CD4-positive, alpha-beta T cell (primary cell): ENCODE measurements around the gene OTOP2. TPM values are rescaled to one million over a fixed set of nuclear protein-coding genes. Genes with fewer than 3 reads are reported as not detected.

ENCODE experiments used
- ATAC-seq: fragments of 200-7000 bp; cut with Tn5 transposase; one replicate; pipeline ENCODE4 v1.10.0; 2022; ENCODE audit warnings: mild to moderate bottlenecking; ENCODE audit not compliant: poor library complexity
- CTCF ChIA-PET: fragments of 350-600 bp; sonication (Branson Sonifier 250); formaldehyde crosslinking; loops from one replicate; lab custom pipeline; 2021; ENCODE audit warnings: antibody characterized with exemption, inconsistent platforms; lab: Charles Lee
- POLR2A ChIA-PET: fragments of 350-600 bp; sonication (Branson Sonifier 250); formaldehyde crosslinking; loops from one replicate; lab custom pipeline; 2021; ENCODE audit warnings: antibody characterized with exemption, inconsistent platforms; lab: Charles Lee
- DNase-seq, 14 experiments: peaks; one replicate each; pipeline ENCODE4 v3.0.0-alpha.2; 2013 to 2020; ENCODE audit warnings: mixed read lengths in 2 of 14
- H3K27ac ChIP-seq, 2 donors: one replicate each; pipeline versions ENCODE4 v1.5.1 to v1.7.0; 2013; ENCODE audit warnings: low read length in 2 of 2, low read depth in 1 of 2, mild to moderate bottlenecking in 1 of 2
- H3K27me3 ChIP-seq, 2 experiments: 1 replicate in 1 of 2; 2 replicates in 1 of 2; pipeline versions ENCODE4 v1.6.1 to v1.7.0; 2013; ENCODE audit warnings: low read length in 2 of 2, control low read depth in 1 of 2, mild to moderate bottlenecking in 1 of 2, moderate library complexity in 1 of 2; ENCODE audit not compliant: insufficient read depth in 2 of 2, control insufficient read depth in 1 of 2
- H3K36me3 ChIP-seq: one replicate; pipeline ENCODE4 v1.6.1; 2013; ENCODE audit warnings: low read length, control low read depth; ENCODE audit not compliant: insufficient read depth
- H3K4me1 ChIP-seq: one replicate; pipeline ENCODE4 v1.6.1; 2013; ENCODE audit warnings: low read length, control low read depth; ENCODE audit not compliant: insufficient read depth
- H3K4me3 ChIP-seq: one replicate; pipeline ENCODE4 v1.5.1; 2013; ENCODE audit warnings: mild to moderate bottlenecking, low read length, moderate library complexity
- H3K9me3 ChIP-seq, 2 experiments: 1 replicate in 1 of 2; 2 replicates in 1 of 2; pipeline versions ENCODE4 v1.6.1 to v1.7.0; 2013; ENCODE audit warnings: low read length in 2 of 2, mild to moderate bottlenecking in 2 of 2, control low read depth in 1 of 2, moderate library complexity in 1 of 2; ENCODE audit not compliant: control insufficient read depth in 1 of 2, insufficient read depth in 1 of 2
- H3K27ac Mint-ChIP-seq: one replicate; pipeline ENCODE4 v1.8.0; 2020; ENCODE audit warnings: mixed read lengths
- H3K27me3 Mint-ChIP-seq: one replicate; pipeline ENCODE4 v1.8.0; 2021; ENCODE audit warnings: mixed read lengths
- H3K36me3 Mint-ChIP-seq: one replicate; pipeline ENCODE4 v1.8.0; 2021; ENCODE audit warnings: low read depth, mixed read lengths
- H3K4me1 Mint-ChIP-seq: one replicate; pipeline ENCODE4 v1.8.0; 2021; ENCODE audit warnings: low read depth, mixed read lengths
- H3K4me3 Mint-ChIP-seq: one replicate; pipeline ENCODE4 v1.8.0; 2020; ENCODE audit warnings: mild to moderate bottlenecking, mixed read lengths
- H3K9me3 Mint-ChIP-seq: one replicate; pipeline ENCODE4 v1.8.0; 2020; ENCODE audit warnings: mixed read lengths
- intact Hi-C, 2 experiments: fragments of 100-400 bp; cut with DNase I in 1 of 2; cut with micrococcal nuclease in 1 of 2; formaldehyde crosslinking; loops; one replicate each; pipeline versions ENCODE4 v1.15.1 to v1.9.0; 2023 to 2025; cut with DNase I, micrococcal nuclease
- total RNA-seq, 174 experiments: library from RNA in 2 of 174; stranded (reverse) in 2 of 174; gene quantifications; one replicate each; pipeline ENCODE4 v1.2.3 and lab custom pipeline; 2021 to 2026
- TF ChIP-seq, protein P1 (sequence below): fragments of 200-600 bp; IDR thresholded peaks from one replicate; pipeline ENCODE4 v1.8.0; 2022; ENCODE audit warnings: antibody characterized with exemption, mild to moderate bottlenecking

The OTOP2 gene
- total RNA-seq, 2 experiments from 2014 or later, result not detected

DNA sequence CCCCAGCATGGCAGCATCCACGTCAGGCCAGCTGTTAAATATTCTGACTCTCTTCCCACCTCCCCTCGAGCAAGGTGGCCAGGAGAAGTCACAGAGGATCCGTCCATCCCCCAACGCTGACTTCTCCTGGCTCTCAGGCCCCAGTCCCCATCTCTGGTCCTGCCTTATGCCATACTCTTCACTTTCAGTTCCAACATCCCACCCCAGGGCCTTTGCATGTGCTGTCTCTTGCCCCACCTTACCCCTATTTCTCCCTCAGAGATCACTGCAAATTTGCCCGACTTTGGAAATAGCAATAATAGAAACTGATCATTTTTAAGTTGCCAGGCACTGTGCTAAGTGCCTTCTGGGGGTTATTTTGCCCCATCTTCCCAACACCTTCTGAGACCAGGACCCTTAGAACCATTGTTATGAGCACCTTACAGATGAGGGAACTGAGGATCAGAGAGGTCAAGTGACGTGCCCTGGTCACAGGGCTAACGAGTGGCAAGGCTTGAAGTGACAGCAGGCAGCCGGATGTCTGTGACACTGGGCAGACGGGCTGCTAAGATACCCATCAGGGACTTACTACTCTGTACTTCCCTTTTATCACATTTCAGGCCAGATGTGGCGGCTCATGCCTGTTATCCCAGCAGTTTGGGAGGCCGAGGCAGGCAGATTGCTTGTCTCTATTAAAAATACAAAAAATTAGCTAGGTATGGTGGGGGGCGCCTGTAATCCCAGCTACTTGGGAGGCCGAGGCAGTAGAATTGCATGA, 30.8 kb downstream of the OTOP2 start:
- no peaks in the 10 kb centered on the region for H3K36me3 ChIP-seq
- ATAC-seq, result no peak
- ChIA-PET POLR2A (no interaction called here), CTCF (no interaction called here)
- H3K4me1 ChIP-seq, result peaks cover 5% of the 10 kb centered on the region
- DNase-seq, result no peak
- Mint-ChIP-seq H3K9me3 (no peaks in the 10 kb centered on the region), H3K4me1 (no peaks in the 10 kb centered on the region), H3K27ac (no peak overlapping the region), H3K27me3 (no peaks in the 10 kb centered on the region), H3K4me3 (no peak overlapping the region), H3K36me3 (no peaks in the 10 kb centered on the region)
- H3K9me3 ChIP-seq, result peaks cover 0 to 3% of the 10 kb centered on the region in 2 experiments
- intact Hi-C loops, result loop anchor here in 1 of 2 experiments (5.0 to 10.0 kb wide), 2 partner anchors 160 to 298 kb away; no protein-coding TSS in a partner anchor
- no peak overlapping the region for H3K27ac ChIP-seq
- H3K27me3 ChIP-seq, result no peaks in the 10 kb centered on the region
- TF ChIP-seq, protein P1, sequence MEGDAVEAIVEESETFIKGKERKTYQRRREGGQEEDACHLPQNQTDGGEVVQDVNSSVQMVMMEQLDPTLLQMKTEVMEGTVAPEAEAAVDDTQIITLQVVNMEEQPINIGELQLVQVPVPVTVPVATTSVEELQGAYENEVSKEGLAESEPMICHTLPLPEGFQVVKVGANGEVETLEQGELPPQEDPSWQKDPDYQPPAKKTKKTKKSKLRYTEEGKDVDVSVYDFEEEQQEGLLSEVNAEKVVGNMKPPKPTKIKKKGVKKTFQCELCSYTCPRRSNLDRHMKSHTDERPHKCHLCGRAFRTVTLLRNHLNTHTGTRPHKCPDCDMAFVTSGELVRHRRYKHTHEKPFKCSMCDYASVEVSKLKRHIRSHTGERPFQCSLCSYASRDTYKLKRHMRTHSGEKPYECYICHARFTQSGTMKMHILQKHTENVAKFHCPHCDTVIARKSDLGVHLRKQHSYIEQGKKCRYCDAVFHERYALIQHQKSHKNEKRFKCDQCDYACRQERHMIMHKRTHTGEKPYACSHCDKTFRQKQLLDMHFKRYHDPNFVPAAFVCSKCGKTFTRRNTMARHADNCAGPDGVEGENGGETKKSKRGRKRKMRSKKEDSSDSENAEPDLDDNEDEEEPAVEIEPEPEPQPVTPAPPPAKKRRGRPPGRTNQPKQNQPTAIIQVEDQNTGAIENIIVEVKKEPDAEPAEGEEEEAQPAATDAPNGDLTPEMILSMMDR, result no peak
- no peak overlapping the region for H3K4me3 ChIP-seq

DNA sequence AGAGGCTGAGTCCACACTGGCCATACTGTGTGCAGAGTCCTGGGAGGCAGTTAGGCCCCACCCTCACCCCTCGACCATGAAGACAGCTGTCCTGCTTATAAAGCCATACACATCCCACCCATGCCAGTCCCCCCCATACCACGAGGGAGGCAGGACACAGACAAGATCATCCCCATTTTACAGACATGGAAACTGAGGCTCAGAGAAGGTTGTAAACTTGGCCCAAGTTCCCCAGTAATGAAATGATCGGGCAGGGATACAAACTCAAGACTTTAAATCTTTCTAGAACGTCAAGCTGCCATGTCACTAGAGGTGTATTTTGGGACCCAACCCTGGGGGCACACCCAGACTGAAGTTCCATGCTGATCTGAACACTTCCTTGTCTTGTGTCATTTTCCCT, 32.0 kb downstream of the OTOP2 start:
- Histone ChIP-seq H3K4me1 (peaks cover 10% of the 10 kb centered on the region), H3K4me3 (no peak overlapping the region), H3K36me3 (no peaks in the 10 kb centered on the region), H3K27ac (no peak overlapping the region), H3K27me3 (no peaks in the 10 kb centered on the region), H3K9me3 (no peaks in the 10 kb centered on the region)
- Mint-ChIP-seq H3K27me3 (no peaks in the 10 kb centered on the region), H3K36me3 (no peaks in the 10 kb centered on the region), H3K4me3 (no peak overlapping the region), H3K4me1 (no peaks in the 10 kb centered on the region), H3K9me3 (no peaks in the 10 kb centered on the region), H3K27ac (no peak overlapping the region)
- CTCF ChIA-PET, result interaction anchor here (2.6 kb wide), 1 partner anchor 16 kb away, joined by 13 read pairs; the partner anchor contains the start of gene HID1
- DNase-seq (no peak), ATAC-seq (no peak)
- POLR2A ChIA-PET, result no interaction called here
- TF ChIP-seq, protein P1, result no peak
- intact Hi-C loops, result loop anchor here in 1 of 2 experiments (5.0 to 10.0 kb wide), 2 partner anchors 161 to 299 kb away; no protein-coding TSS in a partner anchor

DNA sequence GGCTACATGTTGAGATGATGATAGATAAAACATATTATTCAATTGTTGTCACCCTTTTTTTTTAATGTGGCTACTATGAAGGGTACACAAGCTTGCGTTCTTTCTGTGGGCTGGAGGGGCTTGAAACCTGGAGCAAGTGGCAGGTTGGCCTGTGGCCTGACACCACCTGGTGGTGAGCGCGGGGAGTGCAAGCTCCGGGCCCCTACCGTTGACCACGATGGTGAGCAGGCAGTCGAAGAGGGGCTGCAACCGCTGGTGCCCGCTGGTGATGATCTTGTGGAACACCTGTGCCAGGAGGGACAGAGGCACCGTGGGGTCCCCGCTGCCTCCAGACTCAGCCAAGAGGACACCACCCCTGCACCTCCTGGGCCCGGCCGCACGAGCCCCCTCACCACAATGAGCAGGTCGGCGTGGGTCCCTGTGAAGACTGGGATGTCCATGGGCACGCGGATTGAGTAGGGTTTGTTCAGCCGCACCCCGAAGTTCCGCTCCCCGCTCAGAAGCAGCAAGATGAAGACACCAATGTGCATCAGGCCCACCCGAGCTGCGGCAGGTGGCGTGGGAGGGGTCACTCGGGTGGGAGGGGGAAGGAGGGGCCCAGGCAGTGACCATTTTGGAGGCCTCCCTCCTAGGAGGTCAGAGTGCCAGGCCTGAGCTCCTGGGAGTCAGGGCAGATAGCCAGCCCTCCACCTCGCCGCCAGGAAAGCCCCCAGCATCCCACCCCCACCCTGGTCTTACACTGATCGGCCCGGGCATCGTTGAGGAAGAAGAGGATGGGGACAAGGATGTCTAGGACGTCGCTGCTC, 34.1 kb downstream of the OTOP2 start:
- ATAC-seq, result peak; percentile 59
- DNase-seq, result peak; percentile 61 to 85 (median 74)
- Histone ChIP-seq H3K4me1 (peaks cover 17% of the 10 kb centered on the region), H3K9me3 (no peaks in the 10 kb centered on the region), H3K4me3 (no peak overlapping the region), H3K27me3 (no peaks in the 10 kb centered on the region), H3K27ac (no peak overlapping the region), H3K36me3 (no peaks in the 10 kb centered on the region)
- intact Hi-C loops, result loop anchor here (1.0 to 10.0 kb wide), 4 partner anchors 34 to 301 kb away; partner anchors contain the start of genes OTOP2 (in 1 of the 2) and USH1G (in 1 of the 2)
- peaks cover 4% of the 10 kb centered on the region for H3K4me1 Mint-ChIP-seq
- ChIA-PET CTCF (interaction anchor here (0.6 to 2.6 kb wide), 21 partner anchors 12 to 301 kb away, joined by 3 to 20 read pairs (median 3); partner anchors contain the start of genes CDR2L, HID1, MRPL58 and OTOP2), POLR2A (interaction anchor here (1.0 kb wide), 1 partner anchor 25 kb away, joined by 3 read pairs; no protein-coding TSS in a partner anchor)
- H3K27ac Mint-ChIP-seq, result no peak overlapping the region
- H3K27me3 Mint-ChIP-seq, result no peaks in the 10 kb centered on the region
- no peaks in the 10 kb centered on the region for H3K9me3 Mint-ChIP-seq
- H3K4me3 Mint-ChIP-seq, result no peak overlapping the region
- H3K36me3 Mint-ChIP-seq, result no peaks in the 10 kb centered on the region
- TF ChIP-seq, protein P1, result peak; percentile 94
